Osteocyte (in vitro differentiated cells): ENCODE measurements around the gene HS1BP3. TPM values are rescaled to one million over a fixed set of nuclear protein-coding genes. Genes with fewer than 3 reads are reported as not detected.

Source experiments
- DNase-seq: peaks from one replicate; pipeline ENCODE4 v3.0.0; 2021; ENCODE audit warnings: mixed read lengths; ENCODE audit not compliant: unreplicated experiment; ENCODE audit errors: extremely low spot score
- H3K27ac Mint-ChIP-seq: one replicate; pipeline ENCODE4 v1.8.0; 2021; ENCODE audit warnings: mild to moderate bottlenecking, mixed read lengths; ENCODE audit not compliant: unreplicated experiment
- H3K27me3 Mint-ChIP-seq: one replicate; pipeline ENCODE4 v1.8.0; 2021; ENCODE audit warnings: mixed read lengths; ENCODE audit not compliant: unreplicated experiment
- H3K36me3 Mint-ChIP-seq: one replicate; pipeline ENCODE4 v1.8.0; 2021; ENCODE audit warnings: mixed read lengths; ENCODE audit not compliant: unreplicated experiment
- H3K4me1 Mint-ChIP-seq: one replicate; pipeline ENCODE4 v1.8.0; 2021; ENCODE audit warnings: mixed read lengths; ENCODE audit not compliant: unreplicated experiment
- H3K4me3 Mint-ChIP-seq: one replicate; pipeline ENCODE4 v1.8.0; 2021; ENCODE audit warnings: mild to moderate bottlenecking, moderate library complexity, mixed read lengths; ENCODE audit not compliant: unreplicated experiment
- H3K9me3 Mint-ChIP-seq: one replicate; pipeline ENCODE4 v1.8.0; 2021; ENCODE audit warnings: mixed read lengths; ENCODE audit not compliant: unreplicated experiment
- total RNA-seq: library from RNA; stranded (reverse); gene quantifications from 2 replicates; pipeline ENCODE4 v1.2.1, GENCODE V29; 2021
- TF ChIP-seq, protein P1 (sequence below): fragments of 200-600 bp; sonication (generic); IDR thresholded peaks from 2 replicates; pipeline ENCODE4 v1.5.0; 2021; ENCODE audit warnings: antibody characterized with exemption, mild to moderate bottlenecking, moderate library complexity

The HS1BP3 gene
- total RNA-seq, 1 donor from 2014 or later = 40.5 TPM

DNA sequence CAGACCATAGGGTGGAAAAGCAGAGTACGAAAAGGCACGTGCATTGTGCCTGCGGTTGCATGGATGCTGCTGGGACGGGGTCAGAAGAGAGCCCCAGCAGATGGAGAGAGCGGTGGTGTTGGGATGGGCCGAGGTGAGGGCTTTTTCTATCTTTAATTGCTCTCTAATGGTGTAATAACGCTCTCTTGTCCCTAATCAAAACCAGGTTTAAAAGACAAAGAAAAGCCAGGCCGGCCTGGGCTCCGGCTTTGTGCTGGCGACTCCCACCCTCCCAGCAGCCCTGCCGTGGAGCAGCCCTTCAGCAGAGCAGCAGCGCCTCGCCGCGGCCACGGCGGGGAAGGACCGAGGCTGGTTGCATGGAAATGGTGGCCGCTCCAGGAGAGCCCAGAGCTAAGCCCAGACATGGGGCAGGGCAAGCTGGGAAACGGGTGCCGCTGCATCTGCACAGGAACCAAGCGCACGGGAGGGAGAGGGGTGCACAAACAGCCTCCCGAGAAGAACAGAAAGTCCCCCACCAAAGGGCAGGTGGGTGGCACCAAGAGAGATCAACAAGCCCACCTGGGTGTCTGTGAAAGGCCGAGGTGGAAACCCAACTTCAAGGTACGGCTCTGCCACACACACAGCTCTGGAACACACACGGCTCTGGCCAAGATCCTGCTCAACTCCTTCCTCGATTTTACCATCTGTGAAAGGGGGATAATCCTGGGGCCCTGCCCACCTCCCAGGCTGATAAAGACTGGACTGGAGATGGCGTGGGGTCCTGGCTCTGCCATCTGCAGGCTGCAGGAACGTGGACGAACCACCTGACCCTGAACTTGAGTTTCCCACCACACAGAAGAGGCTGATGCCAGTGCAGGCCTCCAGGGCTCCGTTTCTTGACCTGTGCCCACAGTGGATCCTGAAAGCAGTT lies 15.0 kb downstream of the HS1BP3 start:
- H3K4me1 Mint-ChIP-seq = peaks cover 20% of the 10 kb centered on the region
- H3K9me3 Mint-ChIP-seq = no peaks in the 10 kb centered on the region
- H3K36me3 Mint-ChIP-seq = peaks cover 29% of the 10 kb centered on the region
- H3K27me3 Mint-ChIP-seq = no peaks in the 10 kb centered on the region
- TF ChIP-seq, protein P1, sequence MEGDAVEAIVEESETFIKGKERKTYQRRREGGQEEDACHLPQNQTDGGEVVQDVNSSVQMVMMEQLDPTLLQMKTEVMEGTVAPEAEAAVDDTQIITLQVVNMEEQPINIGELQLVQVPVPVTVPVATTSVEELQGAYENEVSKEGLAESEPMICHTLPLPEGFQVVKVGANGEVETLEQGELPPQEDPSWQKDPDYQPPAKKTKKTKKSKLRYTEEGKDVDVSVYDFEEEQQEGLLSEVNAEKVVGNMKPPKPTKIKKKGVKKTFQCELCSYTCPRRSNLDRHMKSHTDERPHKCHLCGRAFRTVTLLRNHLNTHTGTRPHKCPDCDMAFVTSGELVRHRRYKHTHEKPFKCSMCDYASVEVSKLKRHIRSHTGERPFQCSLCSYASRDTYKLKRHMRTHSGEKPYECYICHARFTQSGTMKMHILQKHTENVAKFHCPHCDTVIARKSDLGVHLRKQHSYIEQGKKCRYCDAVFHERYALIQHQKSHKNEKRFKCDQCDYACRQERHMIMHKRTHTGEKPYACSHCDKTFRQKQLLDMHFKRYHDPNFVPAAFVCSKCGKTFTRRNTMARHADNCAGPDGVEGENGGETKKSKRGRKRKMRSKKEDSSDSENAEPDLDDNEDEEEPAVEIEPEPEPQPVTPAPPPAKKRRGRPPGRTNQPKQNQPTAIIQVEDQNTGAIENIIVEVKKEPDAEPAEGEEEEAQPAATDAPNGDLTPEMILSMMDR = peak; percentile 96
- peak; percentile 95 for DNase-seq
- H3K27ac Mint-ChIP-seq = peak overlapping the region; percentile 16
- H3K4me3 Mint-ChIP-seq = no peak overlapping the region

DNA sequence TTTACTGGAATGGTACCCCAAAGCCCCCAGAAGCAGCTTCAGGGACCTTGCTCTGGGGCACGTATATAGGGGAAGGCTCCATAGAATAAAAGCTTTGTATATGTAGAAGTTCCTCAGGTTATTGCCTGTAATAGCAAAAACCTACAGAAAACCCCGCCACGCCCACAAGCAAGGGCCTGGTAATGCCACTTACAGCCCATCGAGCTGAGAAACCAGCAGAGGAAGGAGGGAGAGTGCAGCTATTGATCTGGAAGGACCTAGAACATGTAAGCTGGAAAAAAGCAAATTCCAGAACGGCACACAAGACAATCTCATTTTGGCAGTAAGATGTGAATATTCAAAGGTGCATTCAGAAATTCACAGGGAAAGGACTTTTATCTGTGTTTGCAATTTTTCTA lies 15.8 kb downstream of the HS1BP3 start:
- Mint-ChIP-seq H3K4me1 (peaks cover 20% of the 10 kb centered on the region), H3K4me3 (no peak overlapping the region), H3K9me3 (no peaks in the 10 kb centered on the region), H3K27me3 (no peaks in the 10 kb centered on the region), H3K27ac (no peak overlapping the region), H3K36me3 (peaks cover 29% of the 10 kb centered on the region)
- DNase-seq = no peak
- TF ChIP-seq, protein P1 = no peak

DNA sequence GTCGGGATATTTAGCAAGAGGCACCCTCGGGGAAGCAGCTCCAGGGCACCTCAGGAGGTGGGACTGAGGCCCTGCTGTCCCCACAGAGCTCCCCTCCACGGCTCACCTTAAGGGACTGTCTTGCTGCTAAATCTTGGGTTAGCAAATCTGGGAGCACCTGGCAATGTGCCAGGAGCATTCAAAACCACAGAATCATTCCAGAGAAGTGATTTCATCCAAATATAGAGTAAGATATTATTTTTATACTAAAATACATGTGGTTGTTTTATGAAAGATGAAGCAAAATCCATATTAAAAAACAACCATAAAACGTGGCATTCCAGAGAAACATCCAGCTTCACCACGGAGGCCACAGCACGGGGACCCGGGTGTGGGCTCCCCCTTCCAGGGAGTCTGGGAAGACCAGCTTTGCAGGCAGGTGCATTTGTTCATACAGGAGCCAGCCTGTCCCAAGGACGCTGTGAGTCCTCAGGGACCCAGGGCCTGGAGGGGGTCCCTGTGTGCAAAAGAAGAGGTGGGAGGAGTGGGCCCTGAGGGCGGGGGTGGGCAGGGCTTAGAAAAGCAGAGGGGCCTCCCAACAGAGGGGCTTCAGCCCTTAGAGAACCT lies 16.3 kb downstream of the HS1BP3 start:
- H3K9me3 Mint-ChIP-seq = no peaks in the 10 kb centered on the region
- peaks cover 28% of the 10 kb centered on the region for H3K36me3 Mint-ChIP-seq
- peak overlapping the region; percentile 74 for H3K27ac Mint-ChIP-seq
- no peak for DNase-seq
- H3K4me1 Mint-ChIP-seq = peaks cover 20% of the 10 kb centered on the region
- TF ChIP-seq, protein P1 = no peak
- no peaks in the 10 kb centered on the region for H3K27me3 Mint-ChIP-seq
- no peak overlapping the region for H3K4me3 Mint-ChIP-seq

DNA sequence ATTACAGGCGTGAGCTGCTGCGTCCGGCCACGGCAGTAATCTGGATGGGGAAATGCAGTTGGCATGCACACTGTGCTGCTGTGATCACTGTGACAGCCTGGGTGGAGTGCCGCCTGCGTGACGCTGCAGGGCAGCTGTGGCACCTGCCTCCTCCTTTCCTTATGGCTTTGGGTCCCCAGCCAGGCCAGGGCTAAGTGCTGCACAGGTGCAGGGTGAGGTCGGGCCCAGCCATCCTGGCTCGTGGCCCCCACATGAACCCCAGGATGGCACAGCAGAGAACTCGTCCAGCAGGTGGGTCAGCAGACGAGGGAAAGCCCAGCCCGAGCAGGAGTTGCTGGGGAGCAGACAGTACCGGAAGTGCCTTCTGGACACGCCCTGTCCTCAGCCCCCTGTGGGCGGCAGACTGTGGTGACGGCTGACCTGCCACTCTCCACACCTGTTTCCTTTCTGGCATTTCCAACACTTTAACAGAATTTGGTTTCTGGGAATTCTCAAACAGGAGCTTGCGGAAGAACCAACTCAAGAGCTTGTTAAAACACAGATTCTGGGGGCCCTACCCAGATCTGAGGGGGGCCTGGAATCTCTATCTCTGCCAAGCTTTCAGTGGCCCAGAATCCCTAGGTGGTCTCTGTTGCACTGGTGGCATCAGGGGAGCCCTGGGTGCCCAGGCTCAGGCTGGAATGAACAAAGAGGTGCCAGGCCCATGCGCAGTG lies 16.9 kb downstream of the HS1BP3 start:
- no peaks in the 10 kb centered on the region for H3K9me3 Mint-ChIP-seq
- TF ChIP-seq, protein P1 = no peak
- H3K27ac Mint-ChIP-seq = no peak overlapping the region
- H3K27me3 Mint-ChIP-seq = no peaks in the 10 kb centered on the region
- DNase-seq = no peak
- H3K4me1 Mint-ChIP-seq = peaks cover 20% of the 10 kb centered on the region
- H3K36me3 Mint-ChIP-seq = peaks cover 22% of the 10 kb centered on the region
- H3K4me3 Mint-ChIP-seq = no peak overlapping the region
